ENCODE results near the gene CDC42EP2. TPM values are rescaled to one million over a fixed set of nuclear protein-coding genes. Genes with fewer than 3 reads are reported as not detected.

CDC42EP2 gene
- total RNA-seq, 5 donors from 2014 or later (not counting 1 experiment from before 2014, with no cell fraction given): 0.69 to 2.4 (median 0.79) TPM

DNA sequence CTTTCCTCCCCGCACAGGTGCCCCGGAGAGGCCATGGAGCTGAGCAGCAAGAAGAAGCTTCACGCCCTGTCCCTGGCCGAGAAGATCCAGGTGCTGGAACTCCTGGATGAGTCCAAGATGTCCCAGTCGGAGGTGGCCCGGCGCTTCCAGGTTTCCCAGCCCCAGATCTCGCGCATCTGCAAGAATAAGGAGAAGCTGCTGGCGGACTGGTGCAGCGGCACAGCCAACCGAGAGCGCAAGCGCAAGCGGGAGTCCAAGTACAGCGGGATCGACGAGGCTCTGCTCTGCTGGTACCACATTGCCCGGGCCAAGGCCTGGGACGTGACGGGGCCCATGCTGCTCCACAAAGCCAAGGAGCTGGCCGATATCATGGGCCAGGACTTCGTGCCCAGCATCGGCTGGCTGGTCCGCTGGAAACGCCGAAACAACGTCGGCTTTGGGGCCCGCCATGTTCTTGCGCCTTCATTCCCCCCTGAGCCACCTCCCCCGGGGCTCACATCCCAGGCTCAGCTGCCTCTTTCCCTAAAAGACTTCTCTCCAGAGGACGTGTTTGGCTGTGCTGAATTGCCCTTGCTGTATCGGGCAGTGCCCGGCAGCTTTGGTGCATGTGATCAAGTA, 41.2 kb downstream of the CDC42EP2 start:
- H3K36me3 Mint-ChIP-seq: peaks cover 9% of the 10 kb centered on the region
- H3K4me3 Mint-ChIP-seq: peak overlapping the region; percentile 80 to 96 (median 87)
- CTCF ChIA-PET: no interaction called here
- DNase-seq: no peak
- Histone ChIP-seq H3K4me3 (ENCODE audit: control insufficient read depth in 1 of 2, extremely low read depth in 1 of 2, low read length in 1 of 2) (peak overlapping the region; percentile 27 to 42), H3K9me3 (no peaks in the 10 kb centered on the region), H3K27me3 (replicated peaks in 1 of 2; ENCODE audit: control insufficient read depth in 2 of 2, extremely low read depth in 1 of 2, insufficient read depth in 2 of 2, low read length in 1 of 2) (peaks cover 0 to 7% of the 10 kb centered on the region in 2 experiments), H3K27ac (ENCODE audit: low read length) (no peak overlapping the region), H3K4me1 (ENCODE audit: control insufficient read depth in 1 of 2, extremely low read depth in 1 of 2, insufficient read depth in 2 of 2, low read length in 2 of 2) (peaks cover 2 to 20% of the 10 kb centered on the region in 2 experiments), H3K36me3 (ENCODE audit: control insufficient read depth in 2 of 2, extremely low read depth in 1 of 2, insufficient read depth in 1 of 2, low read length in 1 of 2) (peaks cover 9 to 16% of the 10 kb centered on the region in 2 donors)
- WGBS (ENCODE audit: insufficient coverage): 81% methylated on average over 32 of the region's 35 CpGs
- H3K9me3 Mint-ChIP-seq: no peaks in the 10 kb centered on the region
- POLR2A ChIA-PET: no interaction called here
- no peak for ATAC-seq (replicated peaks in 1 of 4)
- no peaks in the 10 kb centered on the region for H3K27me3 Mint-ChIP-seq
- peak overlapping the region in 1 of 2 donors; percentile 63 for H3K27ac Mint-ChIP-seq
- H3K4me1 Mint-ChIP-seq: peaks cover 14 to 21% (median 18%) of the 10 kb centered on the region in 3 donors

DNA sequence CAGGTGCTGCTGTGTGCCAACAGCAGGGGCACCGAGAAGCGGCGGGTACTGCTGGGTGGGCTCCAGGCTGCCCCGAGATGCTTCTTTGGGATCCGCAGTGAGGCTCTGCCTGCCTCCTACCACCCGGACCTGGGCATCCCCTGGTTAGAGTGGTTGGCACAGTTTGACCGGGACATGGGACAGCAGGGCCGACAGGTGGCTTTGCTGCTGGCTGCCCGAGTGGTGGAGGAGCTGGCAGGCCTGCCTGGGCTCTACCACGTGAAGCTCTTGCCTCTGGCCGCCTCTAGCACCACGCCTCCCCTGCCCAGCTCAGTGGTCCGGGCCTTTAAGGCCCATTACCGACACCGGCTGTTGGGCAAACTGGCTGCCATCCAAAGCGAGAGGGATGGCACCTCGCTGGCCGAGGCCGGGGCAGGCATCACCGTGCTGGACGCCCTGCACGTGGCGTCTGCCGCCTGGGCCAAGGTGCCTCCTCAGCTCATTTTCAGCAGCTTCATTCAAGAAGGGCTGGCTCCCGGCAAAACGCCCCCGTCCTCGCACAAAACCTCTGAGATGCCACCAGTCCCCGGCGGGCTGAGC, 41.8 kb downstream of the CDC42EP2 start:
- Mint-ChIP-seq H3K36me3 (peaks cover 9% of the 10 kb centered on the region), H3K27me3 (no peaks in the 10 kb centered on the region), H3K9me3 (no peaks in the 10 kb centered on the region), H3K4me1 (peaks cover 14 to 21% (median 18%) of the 10 kb centered on the region in 3 donors), H3K27ac (no peak overlapping the region), H3K4me3 (peak overlapping the region in 2 of 3 donors; percentile 72 to 96)
- Histone ChIP-seq H3K9me3 (no peaks in the 10 kb centered on the region), H3K27ac (ENCODE audit: low read length) (no peak overlapping the region), H3K27me3 (replicated peaks in 1 of 2; ENCODE audit: control insufficient read depth in 2 of 2, extremely low read depth in 1 of 2, insufficient read depth in 2 of 2, low read length in 1 of 2) (peaks cover 0 to 7% of the 10 kb centered on the region in 2 experiments), H3K36me3 (ENCODE audit: control insufficient read depth in 2 of 2, extremely low read depth in 1 of 2, insufficient read depth in 1 of 2, low read length in 1 of 2) (peaks cover 6 to 12% of the 10 kb centered on the region in 2 donors), H3K4me1 (ENCODE audit: control insufficient read depth in 1 of 2, extremely low read depth in 1 of 2, insufficient read depth in 2 of 2, low read length in 2 of 2) (peaks cover 2 to 20% of the 10 kb centered on the region in 2 experiments), H3K4me3 (ENCODE audit: control insufficient read depth in 1 of 2, extremely low read depth in 1 of 2, low read length in 1 of 2) (no peak overlapping the region)
- ChIA-PET POLR2A (interaction anchor here in 1 of 2 donors (0.5 kb wide), 1 partner anchor 328 kb away, joined by 8 read pairs; no protein-coding TSS in a partner anchor), CTCF (interaction anchor here in 1 of 2 donors (0.6 kb wide), 1 partner anchor 154 kb away, joined by 3 read pairs; no protein-coding TSS in a partner anchor)
- DNase-seq (no peak), ATAC-seq (replicated peaks in 1 of 4) (no peak)
- WGBS (ENCODE audit: insufficient coverage): 96% methylated on average over 30 of the region's 30 CpGs

DNA sequence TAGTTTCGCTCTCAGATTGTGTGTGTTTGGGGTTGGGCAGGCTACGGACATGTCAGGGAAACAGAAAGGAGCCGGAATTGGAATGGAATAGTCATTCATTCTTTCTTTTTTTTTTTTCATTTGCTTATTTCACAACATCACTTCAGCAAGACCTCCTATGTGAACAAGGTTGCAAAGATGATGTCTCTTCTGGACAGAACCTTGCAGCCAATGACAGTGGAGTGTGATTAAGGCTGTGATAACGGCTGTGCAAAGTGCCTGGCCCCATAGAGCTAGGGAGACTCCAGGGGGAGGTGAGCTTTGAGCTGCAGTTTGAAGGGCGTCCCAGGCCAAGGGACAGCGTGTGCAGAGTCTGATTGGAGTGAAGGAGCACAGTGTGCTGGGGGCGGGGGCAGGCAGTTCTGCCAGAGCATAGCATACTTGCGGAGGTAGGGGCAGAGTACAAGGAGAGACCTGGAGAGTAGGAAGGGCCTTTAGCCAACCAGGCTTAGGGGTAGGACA, 43.2 kb downstream of the CDC42EP2 start:
- H3K36me3 Mint-ChIP-seq: no peaks in the 10 kb centered on the region
- ATAC-seq (replicated peaks in 1 of 4) (no peak), DNase-seq (no peak)
- Histone ChIP-seq H3K4me1 (ENCODE audit: control insufficient read depth in 1 of 2, extremely low read depth in 1 of 2, insufficient read depth in 2 of 2, low read length in 2 of 2) (peaks cover 2 to 20% of the 10 kb centered on the region in 2 experiments), H3K9me3 (no peaks in the 10 kb centered on the region), H3K36me3 (ENCODE audit: control insufficient read depth in 2 of 2, extremely low read depth in 1 of 2, insufficient read depth in 1 of 2, low read length in 1 of 2) (no peaks in the 10 kb centered on the region), H3K27me3 (replicated peaks in 1 of 2; ENCODE audit: control insufficient read depth in 2 of 2, extremely low read depth in 1 of 2, insufficient read depth in 2 of 2, low read length in 1 of 2) (peaks cover 0 to 7% of the 10 kb centered on the region in 2 experiments), H3K27ac (ENCODE audit: low read length) (no peak overlapping the region), H3K4me3 (ENCODE audit: control insufficient read depth in 1 of 2, extremely low read depth in 1 of 2, low read length in 1 of 2) (no peak overlapping the region)
- H3K9me3 Mint-ChIP-seq: no peaks in the 10 kb centered on the region
- H3K4me3 Mint-ChIP-seq: no peak overlapping the region
- ChIA-PET POLR2A (no interaction called here), CTCF (interaction anchor here in 1 of 2 donors (0.9 kb wide), 1 partner anchor 14 kb away, joined by 3 read pairs; no protein-coding TSS in a partner anchor)
- no peaks in the 10 kb centered on the region for H3K27me3 Mint-ChIP-seq
- H3K4me1 Mint-ChIP-seq: peaks cover 16 to 21% (median 18%) of the 10 kb centered on the region in 3 donors
- no peak overlapping the region for H3K27ac Mint-ChIP-seq
- WGBS (ENCODE audit: insufficient coverage): 83% methylated on average over 5 of the region's 8 CpGs

DNA sequence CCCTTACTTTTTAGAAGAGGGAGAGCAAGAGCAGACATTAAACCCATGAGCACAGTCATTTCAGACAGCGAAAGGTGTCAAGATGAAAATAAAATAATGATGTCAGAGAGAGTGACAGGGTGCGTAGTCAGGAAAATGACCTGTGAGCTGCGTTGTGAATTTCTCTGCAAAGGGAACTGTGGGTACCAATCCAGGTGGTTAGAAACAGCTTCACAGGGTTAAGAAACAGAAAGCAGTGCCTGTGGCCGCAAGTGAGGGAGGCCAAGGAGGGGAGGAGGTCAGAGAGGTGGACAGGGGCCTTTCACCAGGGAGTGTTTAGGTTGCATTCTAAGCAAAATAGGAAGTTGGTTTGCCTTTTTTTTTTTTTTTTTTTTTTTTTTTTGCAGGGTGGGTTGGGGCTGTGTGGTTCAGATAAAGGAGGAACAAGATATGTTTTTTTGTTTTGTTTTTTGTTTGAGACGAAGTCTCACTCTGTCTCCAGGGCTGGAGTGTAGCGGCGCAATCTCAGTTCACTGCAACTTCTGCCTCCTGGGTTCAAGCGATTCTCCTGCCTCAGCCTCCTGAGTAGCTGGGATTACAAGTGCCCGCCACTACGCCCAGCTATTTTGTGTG, 47.8 kb downstream of the CDC42EP2 start:
- no peaks in the 10 kb centered on the region for H3K27me3 ChIP-seq (replicated peaks in 1 of 2; ENCODE audit: control insufficient read depth in 2 of 2, extremely low read depth in 1 of 2, insufficient read depth in 2 of 2, low read length in 1 of 2)
- H3K4me3 ChIP-seq (ENCODE audit: control insufficient read depth in 1 of 2, extremely low read depth in 1 of 2, low read length in 1 of 2): no peak overlapping the region
- Mint-ChIP-seq H3K4me1 (peaks cover 3 to 6% (median 4%) of the 10 kb centered on the region in 3 donors), H3K9me3 (no peaks in the 10 kb centered on the region), H3K27ac (peak overlapping the region in 1 of 2 donors; percentile 55), H3K4me3 (no peak overlapping the region), H3K36me3 (no peaks in the 10 kb centered on the region), H3K27me3 (no peaks in the 10 kb centered on the region)
- ChIA-PET POLR2A (interaction anchor here in 1 of 2 donors (0.6 kb wide), 1 partner anchor 1018 kb away, joined by 3 read pairs; no protein-coding TSS in a partner anchor), CTCF (interaction anchor here in 1 of 2 donors (1.0 kb wide), 1 partner anchor 14 kb away, joined by 4 read pairs; no protein-coding TSS in a partner anchor)
- peaks cover 0 to 5% of the 10 kb centered on the region in 2 experiments for H3K4me1 ChIP-seq (ENCODE audit: control insufficient read depth in 1 of 2, extremely low read depth in 1 of 2, insufficient read depth in 2 of 2, low read length in 2 of 2)
- 68% methylated on average over 6 of the region's 10 CpGs for WGBS (ENCODE audit: insufficient coverage)
- DNase-seq (peak in 1 of 35 experiments; percentile 19), ATAC-seq (replicated peaks in 1 of 4) (peak in 1 of 4 experiments; percentile 43)
- H3K36me3 ChIP-seq (ENCODE audit: control insufficient read depth in 2 of 2, extremely low read depth in 1 of 2, insufficient read depth in 1 of 2, low read length in 1 of 2): no peaks in the 10 kb centered on the region
- H3K9me3 ChIP-seq: no peaks in the 10 kb centered on the region
- no peak overlapping the region for H3K27ac ChIP-seq (ENCODE audit: low read length)

DNA sequence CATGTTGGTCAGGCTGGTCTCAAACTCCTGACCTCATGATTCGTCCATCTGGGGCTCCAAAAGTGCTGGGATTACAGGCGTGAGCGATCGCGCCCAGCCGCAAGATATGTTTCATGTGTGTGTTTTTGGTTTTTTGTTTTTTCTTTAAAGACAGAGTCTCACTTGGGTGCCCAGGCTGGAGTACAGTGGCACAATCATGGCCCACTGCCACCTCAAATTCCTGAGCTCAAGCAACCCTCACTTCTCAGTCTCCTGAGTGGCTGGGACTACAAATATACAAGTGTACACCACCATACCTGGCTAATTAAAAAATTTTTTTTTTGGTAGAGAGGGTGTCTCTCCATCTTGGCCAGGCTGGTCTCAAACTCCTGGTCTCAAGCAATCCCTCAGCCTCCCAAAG, 48.3 kb downstream of the CDC42EP2 start:
- H3K9me3 ChIP-seq: no peaks in the 10 kb centered on the region
- no peak overlapping the region for H3K27ac Mint-ChIP-seq
- no peak overlapping the region for H3K27ac ChIP-seq (ENCODE audit: low read length)
- no peak overlapping the region for H3K4me3 Mint-ChIP-seq
- H3K27me3 Mint-ChIP-seq: no peaks in the 10 kb centered on the region
- no peak overlapping the region for H3K4me3 ChIP-seq (ENCODE audit: control insufficient read depth in 1 of 2, extremely low read depth in 1 of 2, low read length in 1 of 2)
- peaks cover 3 to 6% (median 4%) of the 10 kb centered on the region in 3 donors for H3K4me1 Mint-ChIP-seq
- CTCF ChIA-PET: interaction anchor here in 1 of 2 donors (1.0 kb wide), 1 partner anchor 13 kb away, joined by 4 read pairs; no protein-coding TSS in a partner anchor
- POLR2A ChIA-PET: no interaction called here
- H3K9me3 Mint-ChIP-seq: no peaks in the 10 kb centered on the region
- H3K36me3 ChIP-seq (ENCODE audit: control insufficient read depth in 2 of 2, extremely low read depth in 1 of 2, insufficient read depth in 1 of 2, low read length in 1 of 2): no peaks in the 10 kb centered on the region
- H3K27me3 ChIP-seq (replicated peaks in 1 of 2; ENCODE audit: control insufficient read depth in 2 of 2, extremely low read depth in 1 of 2, insufficient read depth in 2 of 2, low read length in 1 of 2): no peaks in the 10 kb centered on the region
- H3K36me3 Mint-ChIP-seq: no peaks in the 10 kb centered on the region
- WGBS (ENCODE audit: insufficient coverage): 50% methylated on average over 1 of the region's 6 CpGs
- DNase-seq (no peak), ATAC-seq (replicated peaks in 1 of 4) (no peak)
- H3K4me1 ChIP-seq (ENCODE audit: control insufficient read depth in 1 of 2, extremely low read depth in 1 of 2, insufficient read depth in 2 of 2, low read length in 2 of 2): peaks cover 0 to 5% of the 10 kb centered on the region in 2 experiments

DNA sequence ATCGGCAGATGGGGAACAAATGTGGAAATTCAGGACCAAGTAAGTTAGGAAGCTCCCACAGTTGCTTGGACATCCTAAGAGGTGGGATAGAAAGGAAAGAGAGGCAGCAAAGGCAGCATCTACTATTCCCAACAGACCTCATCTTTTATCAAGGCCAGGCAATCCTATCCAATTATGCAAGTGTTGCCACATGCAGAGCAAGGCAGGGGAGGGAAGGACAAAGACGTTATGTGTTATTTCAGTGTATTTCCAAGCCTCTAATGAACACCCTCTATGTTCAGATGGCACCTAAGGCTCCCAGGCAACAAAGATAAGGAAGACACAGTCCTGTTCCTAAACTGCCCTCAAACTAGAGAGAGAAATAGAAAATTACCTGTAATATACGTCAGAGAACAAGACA, 49.1 kb downstream of the CDC42EP2 start:
- ChIA-PET POLR2A (no interaction called here), CTCF (no interaction called here)
- Mint-ChIP-seq H3K4me3 (no peak overlapping the region), H3K36me3 (no peaks in the 10 kb centered on the region), H3K4me1 (peaks cover 3 to 6% (median 4%) of the 10 kb centered on the region in 3 donors), H3K27me3 (no peaks in the 10 kb centered on the region), H3K27ac (no peak overlapping the region), H3K9me3 (no peaks in the 10 kb centered on the region)
- no CpG with 5 or more reads among the region's 3 CpGs for WGBS (ENCODE audit: insufficient coverage)
- ATAC-seq (replicated peaks in 1 of 4) (no peak), DNase-seq (no peak)
- Histone ChIP-seq H3K36me3 (ENCODE audit: control insufficient read depth in 2 of 2, extremely low read depth in 1 of 2, insufficient read depth in 1 of 2, low read length in 1 of 2) (no peaks in the 10 kb centered on the region), H3K27ac (ENCODE audit: low read length) (no peak overlapping the region), H3K9me3 (no peaks in the 10 kb centered on the region), H3K27me3 (replicated peaks in 1 of 2; ENCODE audit: control insufficient read depth in 2 of 2, extremely low read depth in 1 of 2, insufficient read depth in 2 of 2, low read length in 1 of 2) (no peaks in the 10 kb centered on the region), H3K4me1 (ENCODE audit: control insufficient read depth in 1 of 2, extremely low read depth in 1 of 2, insufficient read depth in 2 of 2, low read length in 2 of 2) (peaks cover 0 to 5% of the 10 kb centered on the region in 2 experiments), H3K4me3 (ENCODE audit: control insufficient read depth in 1 of 2, extremely low read depth in 1 of 2, low read length in 1 of 2) (no peak overlapping the region)
